Hippocampal formation (tissue), 2 donors: ENCODE results near the gene GJB5.
"Not testable (repeated sequence)": the region's sequence is repeated elsewhere in the genome, so short reads cannot be mapped to it uniquely, and the experiment has no call there.

Experiments
- DNase-seq, 2 donors: peaks; one replicate each; lab custom pipeline; 2025; lab: John Stamatoyannopoulos, UW

Gene GJB5

GRCh38 chr1:34754964-34755637 is at the start of gene GJB5:
TSS of gene GJB5 (plus strand) at chr1:34755047. CDS start at chr1:34757331, 2,284 bp downstream.
- DNase-seq: no peak

DNA sequence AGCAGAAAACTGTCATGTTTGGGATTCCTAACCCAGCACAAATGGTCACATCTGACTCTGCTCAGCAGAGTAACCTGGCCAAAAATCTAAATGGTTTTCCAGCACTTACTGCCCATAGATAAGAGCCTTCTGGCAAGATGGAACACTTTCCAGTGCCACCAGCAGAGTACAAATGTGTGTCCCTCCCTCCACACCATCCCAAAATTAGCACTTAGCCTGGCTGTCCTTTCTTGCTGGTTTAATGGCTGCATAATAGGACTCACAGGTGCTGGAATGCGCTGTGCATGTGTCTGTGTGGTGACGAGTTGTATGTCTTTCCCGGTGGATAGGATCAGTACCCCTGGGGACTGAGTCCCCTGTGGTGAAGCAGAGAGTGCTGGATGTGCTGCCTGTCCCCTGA is 49.8 kb upstream of the GJB5 start:
- no peak for DNase-seq

DNA sequence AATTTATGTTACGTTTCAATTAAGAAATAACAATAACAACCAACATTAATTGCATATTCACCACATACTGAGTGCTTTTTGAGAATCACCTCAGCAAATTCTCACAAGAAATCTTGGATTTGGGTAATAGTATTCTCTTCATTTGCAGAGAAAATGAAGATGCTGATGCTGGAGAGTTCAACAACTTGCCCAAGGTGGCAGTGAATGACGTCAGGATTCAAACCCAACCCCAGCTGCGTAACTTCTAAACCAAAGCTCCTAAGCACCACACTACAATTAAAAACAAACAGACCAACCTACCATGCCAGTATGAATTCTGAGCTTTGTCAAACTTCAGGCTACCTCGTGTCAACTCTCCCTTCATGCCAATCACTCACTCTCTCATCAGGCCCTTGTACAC is 46.7 kb upstream of the GJB5 start:
- no peak for DNase-seq

- DNase-seq: no peak
Observed at GRCh38 chr1:34709547-34709946, 45.3 kb upstream of the GJB5 start.

GRCh38 chr1:34710812-34711211 is 44.0 kb upstream of the GJB5 start:
- no peak for DNase-seq

DNA sequence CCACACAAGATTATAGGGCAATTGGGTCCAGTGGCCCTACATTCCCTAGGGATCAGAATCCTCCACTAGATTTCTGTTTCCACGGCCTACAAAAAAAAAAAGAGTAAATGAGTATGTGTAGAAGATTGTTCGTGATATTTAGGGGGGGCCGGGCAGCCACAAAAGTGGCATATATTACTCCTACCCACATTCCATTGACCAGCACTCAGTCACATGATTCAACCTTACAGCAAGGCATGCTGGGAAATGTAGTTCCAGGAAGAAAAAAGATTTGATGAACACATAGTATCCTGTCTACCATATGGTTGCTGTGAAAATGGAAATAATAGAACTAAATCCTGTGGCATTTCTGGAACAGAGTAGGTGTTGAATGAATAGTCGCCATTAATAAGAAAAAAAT is 43.4 kb upstream of the GJB5 start:
- no peak for DNase-seq

- no peak for DNase-seq
Observed at GRCh38 chr1:34712007-34712688, 42.7 kb upstream of the GJB5 start.

GRCh38 chr1:34713443-34713842 is 41.4 kb upstream of the GJB5 start:
- DNase-seq: no peak

DNA sequence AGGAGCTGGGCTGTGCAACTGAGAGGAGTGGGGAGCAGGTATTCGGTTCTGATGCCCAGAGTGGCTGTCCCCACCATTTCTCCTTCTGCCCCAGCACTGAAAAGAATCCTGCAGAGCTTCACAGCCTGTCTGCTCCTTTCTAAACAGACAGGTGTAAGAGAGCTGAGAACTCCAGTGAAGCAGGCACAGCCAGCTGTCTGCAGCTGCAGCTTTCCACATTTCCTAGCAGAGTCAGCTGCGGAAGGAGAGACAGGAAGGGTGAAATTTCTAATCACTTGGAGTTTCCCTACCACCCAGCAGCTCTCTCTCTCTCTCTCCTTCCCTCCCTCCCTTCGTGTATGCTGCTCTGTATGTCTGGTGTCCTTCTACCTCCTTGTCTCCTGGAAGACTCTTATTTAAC is 40.5 kb upstream of the GJB5 start:
- no peak for DNase-seq

DNA sequence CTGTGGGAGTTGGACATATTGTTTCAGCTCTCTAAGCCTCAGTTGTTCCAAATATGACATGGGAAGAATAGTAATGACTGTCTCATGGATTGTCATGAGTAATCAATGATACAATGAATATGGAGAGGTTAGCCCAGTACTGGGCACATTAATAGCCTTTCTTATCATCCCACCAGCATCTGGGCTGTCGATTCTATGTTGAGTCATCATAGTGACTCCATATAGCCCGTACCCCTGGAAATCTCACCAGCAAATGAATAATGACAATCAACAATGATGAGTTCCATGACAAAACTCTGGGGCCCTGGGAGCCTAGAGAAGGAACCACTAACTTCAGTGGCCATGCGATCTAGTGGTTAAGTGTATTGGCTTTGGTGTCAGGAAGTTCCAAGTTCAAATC is 39.7 kb upstream of the GJB5 start:
- DNase-seq: no peak

GRCh38 chr1:34721241-34721640 is 33.6 kb upstream of the GJB5 start:
- DNase-seq: no peak

GRCh38 chr1:34721646-34722355 is 33.0 kb upstream of the GJB5 start:
- no peak for DNase-seq

- DNase-seq: no peak
Observed at GRCh38 chr1:34726861-34727260, 28.0 kb upstream of the GJB5 start.

GRCh38 chr1:34730485-34730884 is 24.4 kb upstream of the GJB5 start:
- no peak for DNase-seq

DNA sequence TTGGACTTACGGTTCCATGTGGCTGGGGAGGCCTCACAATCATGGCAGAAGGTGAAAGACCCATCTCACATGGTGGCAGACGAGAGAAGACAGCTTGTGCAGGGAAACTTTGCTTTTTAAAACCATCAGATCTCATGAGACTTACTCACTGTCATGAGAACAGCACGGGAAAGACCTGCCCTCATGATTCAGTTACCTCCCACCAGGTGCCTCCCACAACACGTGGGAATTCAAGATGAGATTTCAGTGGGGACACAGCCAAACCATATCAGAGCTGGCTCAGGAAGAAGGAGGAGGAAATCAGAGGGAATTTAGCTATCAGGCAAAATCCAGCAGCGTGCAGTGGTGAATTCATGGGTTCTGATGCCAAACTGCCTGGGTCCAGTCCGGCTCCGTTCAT is 22.0 kb upstream of the GJB5 start:
- DNase-seq: not testable (repeated sequence)

DNA sequence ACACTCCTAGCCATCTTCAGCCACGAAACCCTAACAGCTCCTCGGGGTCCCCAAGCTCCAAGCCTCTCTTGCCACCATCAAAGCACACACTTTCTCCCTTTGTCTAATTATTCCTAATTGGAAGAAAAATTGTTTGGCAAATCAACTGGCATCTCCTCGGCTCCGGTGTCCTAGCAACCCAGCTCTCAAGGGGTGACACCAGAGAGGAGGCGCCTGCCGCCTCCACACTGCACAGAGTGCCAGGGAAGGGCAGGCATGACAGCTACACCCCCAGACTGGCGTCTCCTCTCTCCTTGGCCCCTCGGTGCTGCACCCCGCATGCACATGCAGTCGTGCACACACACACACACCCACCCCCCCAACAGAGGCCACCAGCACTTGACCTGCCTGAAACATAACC is 18.2 kb upstream of the GJB5 start:
- no peak for DNase-seq

DNA sequence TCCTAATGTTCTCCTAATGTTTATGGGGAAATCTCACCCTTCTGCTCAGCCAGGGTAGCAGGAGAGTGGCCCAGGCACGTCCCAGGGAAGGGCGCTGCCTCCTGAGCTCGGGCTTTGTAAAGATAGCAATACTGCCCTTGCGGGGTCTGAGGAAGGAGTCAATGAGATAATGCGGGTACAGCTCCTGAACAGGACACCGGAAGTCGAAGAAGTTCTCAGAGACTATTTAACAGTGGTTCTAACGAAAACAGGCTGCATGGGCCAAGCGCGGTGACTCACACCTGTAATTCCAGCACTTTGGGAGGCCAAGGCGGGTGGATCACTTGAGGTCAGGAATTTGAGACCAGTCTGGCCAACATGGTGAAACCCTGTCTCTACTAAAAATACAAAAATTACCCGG is 17.6 kb upstream of the GJB5 start:
- DNase-seq: not testable (repeated sequence)

DNA sequence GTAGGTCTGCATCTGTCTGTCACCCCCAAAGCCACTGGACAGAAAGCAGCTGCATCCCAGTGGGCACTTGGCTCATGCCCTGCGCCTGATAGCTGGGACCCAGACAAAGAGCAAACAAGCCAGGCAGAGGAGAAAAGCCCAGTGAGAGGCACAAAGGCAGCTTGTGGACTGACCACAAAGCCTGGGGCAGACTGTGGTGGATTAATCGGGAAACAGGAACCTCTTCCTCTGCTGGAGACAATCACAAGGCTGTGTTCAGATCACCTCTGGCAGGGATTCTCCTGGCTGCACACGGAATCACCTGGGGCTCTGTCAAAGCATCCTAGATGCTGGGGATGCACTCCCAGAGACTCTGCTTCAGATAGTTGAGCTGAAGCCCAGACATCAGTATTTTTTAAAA is 15.2 kb upstream of the GJB5 start:
- no peak for DNase-seq

- no peak for DNase-seq
Observed at GRCh38 chr1:34740161-34740868, 14.5 kb upstream of the GJB5 start.

GRCh38 chr1:34742667-34743270 is 12.1 kb upstream of the GJB5 start:
- peak; percentile 47 to 51 for DNase-seq

- no peak for DNase-seq
Observed at GRCh38 chr1:34743775-34744174, 11.1 kb upstream of the GJB5 start.

DNA sequence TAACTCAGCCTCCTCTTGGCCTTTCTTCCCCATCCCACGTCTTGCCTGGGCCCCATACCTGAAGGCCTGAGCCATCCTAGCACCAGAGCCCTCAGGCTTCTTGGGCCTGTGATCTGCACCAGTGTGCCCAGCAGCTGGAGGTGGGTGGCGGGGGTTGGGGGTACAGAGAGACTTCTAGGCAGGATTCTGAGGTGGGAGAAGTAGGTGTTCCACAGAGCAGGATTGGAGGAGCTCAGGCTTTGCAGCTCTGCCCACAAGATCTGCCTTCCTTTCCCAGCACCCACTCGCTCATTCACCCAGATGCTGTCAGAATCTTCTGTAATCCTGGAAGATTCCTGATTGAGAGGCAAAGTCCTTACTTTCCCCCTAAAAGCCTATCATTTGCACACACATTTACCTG is 10.0 kb upstream of the GJB5 start:
- no peak for DNase-seq
